Liver (tissue), 9 donors: ENCODE results near the gene IGLL5. TPM values are rescaled to one million over a fixed set of nuclear protein-coding genes. Genes with fewer than 3 reads are reported as not detected.

Source experiments
- DNase-seq: peaks from one replicate; pipeline ENCODE4 v3.0.0-alpha.2; 2017; ENCODE audit warnings: low spot score
- H3K27ac ChIP-seq, 2 donors: one replicate each; pipeline ENCODE4 v1.7.0; 2013; ENCODE audit warnings: inconsistent platforms in 2 of 2, low read length in 2 of 2, control low read depth in 1 of 2, low read depth in 1 of 2, mild to moderate bottlenecking in 1 of 2
- H3K27me3 ChIP-seq, 4 donors: one replicate each; pipeline versions ENCODE4 v1.6.1 to v1.7.0; 2013; ENCODE audit warnings: low read length in 3 of 4, inconsistent platforms in 1 of 4, mild to moderate bottlenecking in 1 of 4, moderate library complexity in 1 of 4; ENCODE audit not compliant: control insufficient read depth in 4 of 4, insufficient read depth in 4 of 4
- H3K36me3 ChIP-seq, 4 donors: one replicate each; pipeline versions ENCODE4 v1.6.1 to v1.7.0; 2013; ENCODE audit warnings: low read length in 3 of 4, mild to moderate bottlenecking in 3 of 4, low read depth in 1 of 4, moderate library complexity in 1 of 4; ENCODE audit not compliant: control insufficient read depth in 4 of 4, insufficient read depth in 3 of 4
- H3K4me1 ChIP-seq, 4 donors: one replicate each; pipeline versions ENCODE4 v1.6.1 to v1.7.0; 2013; ENCODE audit warnings: low read length in 3 of 4, mild to moderate bottlenecking in 3 of 4, moderate library complexity in 1 of 4; ENCODE audit not compliant: control insufficient read depth in 4 of 4, insufficient read depth in 4 of 4
- H3K4me3 ChIP-seq, 3 donors: one replicate each; pipeline versions ENCODE4 v1.6.1 to v1.7.0; 2013; ENCODE audit warnings: low read length in 3 of 3, control low read depth in 1 of 3, low read depth in 1 of 3, mild to moderate bottlenecking in 1 of 3
- H3K9ac ChIP-seq, 2 donors: one replicate each; pipeline ENCODE4 v1.7.0; 2013; ENCODE audit warnings: low read length in 2 of 2, mild to moderate bottlenecking in 2 of 2, moderate library complexity in 2 of 2, control low read depth in 1 of 2, low read depth in 1 of 2
- H3K9me3 ChIP-seq, 4 donors: one replicate each; pipeline versions ENCODE4 v1.6.1 to v1.7.0; 2013; ENCODE audit warnings: low read length in 3 of 4; ENCODE audit not compliant: control insufficient read depth in 4 of 4
- ATF3 ChIP-seq: IDR thresholded peaks from 2 replicates; pipeline ENCODE4 v1.6.1; 2016; ENCODE audit warnings: antibody characterized with exemption
- FOXA1 ChIP-seq: IDR thresholded peaks from 2 replicates; pipeline ENCODE4 v1.6.1; 2016; ENCODE audit warnings: antibody characterized with exemption
- JUND ChIP-seq, 2 donors: IDR thresholded peaks; 2 replicates each; pipeline ENCODE4 v1.6.1; 2016; ENCODE audit warnings: antibody characterized with exemption in 2 of 2
- NR2F2 ChIP-seq: IDR thresholded peaks from 2 replicates; pipeline ENCODE4 v1.6.1; 2016; ENCODE audit warnings: antibody characterized with exemption
- RXRA ChIP-seq, 2 donors: IDR thresholded peaks; 2 replicates each; pipeline ENCODE4 v1.6.1; 2017 to 2018; ENCODE audit warnings: antibody characterized with exemption in 2 of 2, mild to moderate bottlenecking in 1 of 2
- YY1 ChIP-seq: IDR thresholded peaks from 2 replicates; pipeline ENCODE4 v1.6.1; 2016; ENCODE audit warnings: antibody characterized with exemption, mild to moderate bottlenecking
- ZBTB33 ChIP-seq: IDR thresholded peaks from 2 replicates; pipeline ENCODE4 v1.6.1; 2016; ENCODE audit warnings: antibody characterized with exemption
- WGBS: extraction: QIAGEN DNeasy Blood & Tissue Kit; methylation state at CpG from one replicate; pipeline ENCODE4 v1.1.7; 2013; 5-methylcytosine and 5-hydroxymethylcytosine counted together
- polyA plus RNA-seq, 2 donors: library from polyadenylated mRNA; stranded (reverse) in 1 of 2; unstranded in 1 of 2; fragments of 200-250 nt in 1 of 2; fragments of >200 nt in 1 of 2; fragmentation: Nextera tagmentation in 1 of 2; extraction: Ambion mirVana in 1 of 2; gene quantifications; one replicate each; pipeline versions ENCODE4 v1.2.1 to v1.2.3, GENCODE V29; 2013 to 2015
- total RNA-seq, 2 donors: library from RNA; depleted of rRNA; stranded (reverse); fragments of >200 nt; gene quantifications; one replicate each; pipeline ENCODE4 v1.2.3, GENCODE V29; 2014
- TF ChIP-seq, protein P1 (sequence below): fragments of 150-350 bp; IDR thresholded peaks from 2 replicates; pipeline ENCODE4 v1.5.1; 2017; ENCODE audit warnings: improper control_type of control experiment, low read depth, low read length; ENCODE audit not compliant: missing input control
- TF ChIP-seq, protein P2 (sequence below): IDR thresholded peaks from 2 replicates; pipeline ENCODE4 v1.6.1; 2016; ENCODE audit warnings: antibody characterized with exemption, mild to moderate bottlenecking
- TF ChIP-seq, protein P3 (sequence below): IDR thresholded peaks from 2 replicates; pipeline ENCODE4 v1.6.1; 2016; ENCODE audit warnings: antibody characterized with exemption
- donor health status: healthy.
- donor health status: healthy.
- donor health status: healthy.
- donor health status: healthy.
- donor health status: healthy.

Gene IGLL5
- total and polyA plus RNA-seq, 4 donors = 1.3 to 13.4 (median 3.4) TPM

DNA sequence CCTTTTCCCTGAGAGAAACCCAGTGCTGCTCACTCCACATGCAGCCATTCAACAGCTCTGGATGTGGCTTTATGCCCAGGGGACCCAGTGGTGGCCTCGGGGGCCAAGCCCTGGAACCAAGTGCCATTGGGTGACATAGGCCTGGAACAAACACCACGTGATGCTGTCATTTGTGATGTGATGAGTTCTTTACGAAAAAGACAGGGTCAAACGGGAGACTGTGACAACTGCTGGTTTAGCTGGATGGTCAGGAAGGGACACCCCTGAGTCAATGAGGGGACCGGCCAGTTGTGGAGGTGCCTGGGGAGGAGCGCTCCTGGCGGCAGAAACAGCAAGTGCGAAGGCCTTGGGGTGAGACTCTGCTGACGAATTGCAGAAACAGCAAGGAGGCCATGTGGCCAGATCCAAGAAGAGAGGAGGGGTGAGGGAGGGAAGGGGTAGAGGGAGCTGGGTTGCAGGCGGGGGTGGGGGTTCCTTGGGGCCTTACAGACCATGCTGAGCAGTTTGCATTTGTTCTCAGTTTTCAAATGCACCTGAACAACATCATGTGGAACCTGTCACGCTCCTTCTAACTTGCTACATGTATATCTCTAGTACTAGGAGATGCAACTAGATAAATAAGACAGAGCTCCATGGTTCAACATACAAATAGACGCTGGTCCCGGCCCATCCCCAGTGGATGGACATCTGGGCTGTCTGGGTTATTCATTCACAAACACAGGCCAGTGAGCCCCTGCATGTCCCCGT, 56.1 kb downstream of the IGLL5 start:
- peak; percentile 14 for DNase-seq
- Histone ChIP-seq H3K9me3 (no peaks in the 10 kb centered on the region), H3K4me3 (no peak overlapping the region), H3K27me3 (no peaks in the 10 kb centered on the region), H3K4me1 (no peaks in the 10 kb centered on the region), H3K27ac (no peak overlapping the region), H3K9ac (no peak overlapping the region), H3K36me3 (no peaks in the 10 kb centered on the region)
- 79% methylated on average over 14 of the region's 14 CpGs for WGBS
- TF ChIP-seq ATF3 = no peak
- TF ChIP-seq YY1 = no peak
- TF ChIP-seq JUND (IDR thresholded peaks at IDR 0.05) = no peak
- TF ChIP-seq RXRA (IDR thresholded peaks at IDR 0.05) = no peak

- Histone ChIP-seq H3K4me1 (no peaks in the 10 kb centered on the region), H3K27me3 (no peaks in the 10 kb centered on the region), H3K9ac (no peak overlapping the region), H3K27ac (no peak overlapping the region), H3K4me3 (no peak overlapping the region), H3K36me3 (no peaks in the 10 kb centered on the region), H3K9me3 (no peaks in the 10 kb centered on the region)
- TF ChIP-seq, protein P1, sequence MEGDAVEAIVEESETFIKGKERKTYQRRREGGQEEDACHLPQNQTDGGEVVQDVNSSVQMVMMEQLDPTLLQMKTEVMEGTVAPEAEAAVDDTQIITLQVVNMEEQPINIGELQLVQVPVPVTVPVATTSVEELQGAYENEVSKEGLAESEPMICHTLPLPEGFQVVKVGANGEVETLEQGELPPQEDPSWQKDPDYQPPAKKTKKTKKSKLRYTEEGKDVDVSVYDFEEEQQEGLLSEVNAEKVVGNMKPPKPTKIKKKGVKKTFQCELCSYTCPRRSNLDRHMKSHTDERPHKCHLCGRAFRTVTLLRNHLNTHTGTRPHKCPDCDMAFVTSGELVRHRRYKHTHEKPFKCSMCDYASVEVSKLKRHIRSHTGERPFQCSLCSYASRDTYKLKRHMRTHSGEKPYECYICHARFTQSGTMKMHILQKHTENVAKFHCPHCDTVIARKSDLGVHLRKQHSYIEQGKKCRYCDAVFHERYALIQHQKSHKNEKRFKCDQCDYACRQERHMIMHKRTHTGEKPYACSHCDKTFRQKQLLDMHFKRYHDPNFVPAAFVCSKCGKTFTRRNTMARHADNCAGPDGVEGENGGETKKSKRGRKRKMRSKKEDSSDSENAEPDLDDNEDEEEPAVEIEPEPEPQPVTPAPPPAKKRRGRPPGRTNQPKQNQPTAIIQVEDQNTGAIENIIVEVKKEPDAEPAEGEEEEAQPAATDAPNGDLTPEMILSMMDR = no peak
- TF ChIP-seq YY1 = no peak
- TF ChIP-seq NR2F2 = no peak
- TF ChIP-seq, protein P2, sequence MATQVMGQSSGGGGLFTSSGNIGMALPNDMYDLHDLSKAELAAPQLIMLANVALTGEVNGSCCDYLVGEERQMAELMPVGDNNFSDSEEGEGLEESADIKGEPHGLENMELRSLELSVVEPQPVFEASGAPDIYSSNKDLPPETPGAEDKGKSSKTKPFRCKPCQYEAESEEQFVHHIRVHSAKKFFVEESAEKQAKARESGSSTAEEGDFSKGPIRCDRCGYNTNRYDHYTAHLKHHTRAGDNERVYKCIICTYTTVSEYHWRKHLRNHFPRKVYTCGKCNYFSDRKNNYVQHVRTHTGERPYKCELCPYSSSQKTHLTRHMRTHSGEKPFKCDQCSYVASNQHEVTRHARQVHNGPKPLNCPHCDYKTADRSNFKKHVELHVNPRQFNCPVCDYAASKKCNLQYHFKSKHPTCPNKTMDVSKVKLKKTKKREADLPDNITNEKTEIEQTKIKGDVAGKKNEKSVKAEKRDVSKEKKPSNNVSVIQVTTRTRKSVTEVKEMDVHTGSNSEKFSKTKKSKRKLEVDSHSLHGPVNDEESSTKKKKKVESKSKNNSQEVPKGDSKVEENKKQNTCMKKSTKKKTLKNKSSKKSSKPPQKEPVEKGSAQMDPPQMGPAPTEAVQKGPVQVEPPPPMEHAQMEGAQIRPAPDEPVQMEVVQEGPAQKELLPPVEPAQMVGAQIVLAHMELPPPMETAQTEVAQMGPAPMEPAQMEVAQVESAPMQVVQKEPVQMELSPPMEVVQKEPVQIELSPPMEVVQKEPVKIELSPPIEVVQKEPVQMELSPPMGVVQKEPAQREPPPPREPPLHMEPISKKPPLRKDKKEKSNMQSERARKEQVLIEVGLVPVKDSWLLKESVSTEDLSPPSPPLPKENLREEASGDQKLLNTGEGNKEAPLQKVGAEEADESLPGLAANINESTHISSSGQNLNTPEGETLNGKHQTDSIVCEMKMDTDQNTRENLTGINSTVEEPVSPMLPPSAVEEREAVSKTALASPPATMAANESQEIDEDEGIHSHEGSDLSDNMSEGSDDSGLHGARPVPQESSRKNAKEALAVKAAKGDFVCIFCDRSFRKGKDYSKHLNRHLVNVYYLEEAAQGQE = no peak
- no peak for TF ChIP-seq RXRA (IDR thresholded peaks at IDR 0.05)
- TF ChIP-seq FOXA1 = no peak
- TF ChIP-seq, protein P3, sequence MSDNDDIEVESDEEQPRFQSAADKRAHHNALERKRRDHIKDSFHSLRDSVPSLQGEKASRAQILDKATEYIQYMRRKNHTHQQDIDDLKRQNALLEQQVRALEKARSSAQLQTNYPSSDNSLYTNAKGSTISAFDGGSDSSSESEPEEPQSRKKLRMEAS = no peak
- TF ChIP-seq ZBTB33 = no peak
- peak; percentile 26 for DNase-seq
- 75% methylated on average over 18 of the region's 18 CpGs for WGBS
Measured at GRCh38 chr22:22944268-22944985, 56.8 kb downstream of the IGLL5 start.
